Testis (tissue), 3 donors: ENCODE data around the gene VPS8. TPM values are rescaled to one million over a fixed set of nuclear protein-coding genes. Genes with fewer than 3 reads are reported as not detected.
A peak's percentile ranks its signal among the peaks of the same experiment; 100 is the strongest.

Source experiments
- DNase-seq: peaks from one replicate; pipeline ENCODE4 v3.0.0-alpha.2; 2019
- H3K27ac ChIP-seq, 2 donors: fragments of 200-600 bp; sonication (generic); one replicate each; pipeline ENCODE4 v1.5.1; 2019
- H3K27me3 ChIP-seq: fragments of 200-600 bp; sonication (generic); one replicate; pipeline ENCODE4 v1.5.1; 2019
- H3K36me3 ChIP-seq: fragments of 200-600 bp; sonication (generic); one replicate; pipeline ENCODE4 v1.5.1; 2017; ENCODE audit warnings: low read depth; ENCODE audit errors: missing control alignments
- H3K4me1 ChIP-seq: fragments of 200-600 bp; sonication (generic); one replicate; pipeline ENCODE4 v1.5.1; 2019
- H3K4me3 ChIP-seq, 2 donors: fragments of 200-600 bp; sonication (generic); one replicate each; pipeline ENCODE4 v1.5.1; 2017 to 2019
- H3K9me3 ChIP-seq: fragments of 200-600 bp; sonication (generic); one replicate; pipeline ENCODE4 v1.5.1; 2017
- POLR2A ChIP-seq: fragments of 450-650 bp; IDR thresholded peaks from one replicate; pipeline ENCODE4 v1.6.1; 2017; ENCODE audit warnings: antibody characterized with exemption, mild to moderate bottlenecking, moderate library complexity
- WGBS, 2 donors: methylation state at CpG; one replicate each; pipeline ENCODE4 v1.1.5; 2018; 5-methylcytosine and 5-hydroxymethylcytosine counted together
- intact Hi-C: fragments of 100-400 bp; cut with DNase I; formaldehyde crosslinking; loops from one replicate; pipeline ENCODE4 v1.15.1; 2023; ENCODE audit warnings: low total_unique reads
- polyA plus RNA-seq: library from polyadenylated mRNA; stranded (reverse); fragments of 350-450 nt; fragmentation: Illumina TruSeq; extraction: RNeasy Lipid Tissue Mini Kit (QIAGEN cat#74804); gene quantifications from one replicate; pipeline ENCODE4 v1.2.3, GENCODE V29; 2014; ENCODE audit warnings: low read depth, low replicate concordance; ENCODE audit not compliant: insufficient read depth
- total RNA-seq, 2 donors: library from RNA; depleted of rRNA; stranded (reverse); fragments of >200 nt; gene quantifications; one replicate each; pipeline ENCODE4 v1.2.3, GENCODE V29; 2016
- TF ChIP-seq, protein P1 (sequence below), 3 experiments: fragments of 450-650 bp in 2 of 3; fragments of 200-600 bp in 1 of 3; sonication (generic) in 1 of 3; IDR thresholded peaks; one replicate each; pipeline ENCODE4 v1.5.1; 2016 to 2019; ENCODE audit warnings: antibody characterized with exemption in 3 of 3, mild to moderate bottlenecking in 2 of 3, moderate library complexity in 1 of 3

The VPS8 gene
- total and polyA plus RNA-seq, 3 donors from 2014 or later, result 65.8 to 127 (median 88.0) TPM

DNA sequence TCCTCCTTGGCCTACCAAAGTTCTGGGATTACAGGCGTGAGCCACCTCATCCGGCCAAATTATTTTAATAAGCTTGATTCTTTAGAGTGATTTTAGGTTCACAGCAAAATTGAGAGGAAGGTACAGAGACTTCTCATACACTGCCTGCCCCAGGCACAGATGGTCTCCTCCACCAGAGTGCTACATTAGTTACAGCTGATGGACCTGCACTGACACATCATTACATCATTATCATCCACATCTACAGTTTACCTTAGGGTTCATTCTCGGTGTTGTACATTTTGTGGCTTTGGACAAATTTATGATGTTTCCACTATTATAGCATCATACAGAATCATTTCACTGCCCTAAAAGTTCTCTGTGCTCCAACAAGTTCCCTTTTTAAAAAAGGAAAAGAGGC, 4.4 kb upstream of the VPS8 start:
- Histone ChIP-seq H3K4me3 (no peak overlapping the region), H3K27ac (no peak overlapping the region), H3K9me3 (no peaks in the 10 kb centered on the region), H3K4me1 (no peaks in the 10 kb centered on the region), H3K27me3 (no peaks in the 10 kb centered on the region), H3K36me3 (no peaks in the 10 kb centered on the region)
- 93 to 94% methylated on average over 3 of the region's 3 CpGs for WGBS, 2 donors
- DNase-seq, result no peak
- intact Hi-C loops, result no loop called here
- TF ChIP-seq POLR2A, result no peak
- TF ChIP-seq, protein P1, sequence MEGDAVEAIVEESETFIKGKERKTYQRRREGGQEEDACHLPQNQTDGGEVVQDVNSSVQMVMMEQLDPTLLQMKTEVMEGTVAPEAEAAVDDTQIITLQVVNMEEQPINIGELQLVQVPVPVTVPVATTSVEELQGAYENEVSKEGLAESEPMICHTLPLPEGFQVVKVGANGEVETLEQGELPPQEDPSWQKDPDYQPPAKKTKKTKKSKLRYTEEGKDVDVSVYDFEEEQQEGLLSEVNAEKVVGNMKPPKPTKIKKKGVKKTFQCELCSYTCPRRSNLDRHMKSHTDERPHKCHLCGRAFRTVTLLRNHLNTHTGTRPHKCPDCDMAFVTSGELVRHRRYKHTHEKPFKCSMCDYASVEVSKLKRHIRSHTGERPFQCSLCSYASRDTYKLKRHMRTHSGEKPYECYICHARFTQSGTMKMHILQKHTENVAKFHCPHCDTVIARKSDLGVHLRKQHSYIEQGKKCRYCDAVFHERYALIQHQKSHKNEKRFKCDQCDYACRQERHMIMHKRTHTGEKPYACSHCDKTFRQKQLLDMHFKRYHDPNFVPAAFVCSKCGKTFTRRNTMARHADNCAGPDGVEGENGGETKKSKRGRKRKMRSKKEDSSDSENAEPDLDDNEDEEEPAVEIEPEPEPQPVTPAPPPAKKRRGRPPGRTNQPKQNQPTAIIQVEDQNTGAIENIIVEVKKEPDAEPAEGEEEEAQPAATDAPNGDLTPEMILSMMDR (IDR thresholded peaks at IDR 0.05), result no peak

DNA sequence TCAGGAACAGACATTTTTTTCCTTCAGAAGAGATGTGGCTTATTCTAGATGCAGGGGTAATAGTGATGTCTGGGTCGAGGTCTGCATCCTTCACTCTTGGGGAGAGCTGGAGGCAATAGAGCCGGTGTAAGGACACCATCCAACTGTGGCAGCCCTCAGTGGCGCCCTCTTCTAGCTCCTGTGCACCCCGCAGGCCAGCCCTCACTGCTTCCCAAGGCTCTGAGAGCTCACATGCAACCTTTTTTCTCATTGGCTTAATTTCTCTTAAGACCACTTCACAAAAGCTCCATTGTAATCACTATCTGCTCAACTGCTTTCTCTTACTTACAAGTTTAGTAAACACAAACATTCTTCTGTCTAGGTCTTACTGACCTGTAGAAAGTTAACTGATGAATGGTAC, 3.9 kb upstream of the VPS8 start:
- Histone ChIP-seq H3K4me3 (no peak overlapping the region), H3K36me3 (no peaks in the 10 kb centered on the region), H3K27me3 (no peaks in the 10 kb centered on the region), H3K27ac (no peak overlapping the region), H3K4me1 (peaks cover 4% of the 10 kb centered on the region), H3K9me3 (no peaks in the 10 kb centered on the region)
- peak; percentile 26 for DNase-seq
- WGBS, 2 donors, result 32 to 38% methylated on average over 4 of the region's 4 CpGs
- intact Hi-C loops, result no loop called here
- TF ChIP-seq, protein P1 (IDR thresholded peaks at IDR 0.05), result no peak
- TF ChIP-seq POLR2A, result no peak

DNA sequence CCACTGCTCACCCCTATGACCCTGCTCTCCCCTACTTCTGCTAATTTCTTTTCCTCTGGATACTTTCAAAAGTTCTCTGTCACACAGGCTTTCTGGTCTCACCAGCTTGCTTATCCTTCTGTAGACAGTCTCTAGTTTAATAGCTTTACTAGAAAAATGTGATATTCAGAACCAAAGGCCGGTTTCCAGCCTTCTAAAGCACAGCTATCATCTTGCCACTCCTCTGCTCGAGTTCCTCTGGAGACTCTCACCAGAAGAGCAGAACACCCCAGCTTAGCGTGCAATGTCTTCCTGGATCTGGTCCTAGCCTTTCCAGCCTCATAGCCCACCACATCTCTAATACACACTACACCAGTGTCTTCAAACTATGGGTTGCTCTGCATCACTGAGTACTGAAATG, 1.8 kb upstream of the VPS8 start:
- Histone ChIP-seq H3K27ac (no peak overlapping the region), H3K27me3 (no peaks in the 10 kb centered on the region), H3K36me3 (no peaks in the 10 kb centered on the region), H3K4me3 (no peak overlapping the region), H3K9me3 (no peaks in the 10 kb centered on the region), H3K4me1 (peaks cover 6% of the 10 kb centered on the region)
- no peak for TF ChIP-seq POLR2A
- TF ChIP-seq, protein P1 (IDR thresholded peaks at IDR 0.05), result no peak
- intact Hi-C loops, result no loop called here
- DNase-seq, result no peak
- WGBS, 2 donors, result 83 to 94% methylated on average over 3 of the region's 3 CpGs

DNA sequence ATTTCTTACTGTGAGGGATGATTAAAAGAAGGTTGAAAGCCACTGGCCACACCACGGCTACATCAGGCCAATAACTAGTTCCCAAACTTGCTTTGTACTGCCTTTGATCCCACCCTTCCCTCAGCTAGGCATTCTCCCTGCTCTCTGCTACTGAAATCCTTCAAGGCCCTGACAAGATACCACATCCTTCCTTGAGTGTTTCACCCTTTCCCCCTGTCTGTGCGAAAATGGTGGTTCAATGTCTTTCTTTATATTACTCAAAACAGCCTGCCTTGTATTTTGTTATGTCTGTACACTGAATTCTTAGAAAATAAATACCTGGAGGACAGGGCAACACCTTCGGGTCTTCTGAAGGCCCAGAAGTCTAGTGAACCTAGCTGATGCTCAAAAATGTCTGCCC, 932 bp upstream of the VPS8 start:
- no peak overlapping the region for H3K4me3 ChIP-seq
- peaks cover 6% of the 10 kb centered on the region for H3K4me1 ChIP-seq
- no peaks in the 10 kb centered on the region for H3K36me3 ChIP-seq
- intact Hi-C loops, result no loop called here
- no peaks in the 10 kb centered on the region for H3K27me3 ChIP-seq
- 66 to 74% methylated on average over 3 of the region's 3 CpGs for WGBS, 2 donors
- H3K9me3 ChIP-seq, result no peaks in the 10 kb centered on the region
- H3K27ac ChIP-seq, result no peak overlapping the region
- no peak for DNase-seq
- TF ChIP-seq, protein P1 (IDR thresholded peaks at IDR 0.05), result no peak
- no peak for TF ChIP-seq POLR2A

DNA sequence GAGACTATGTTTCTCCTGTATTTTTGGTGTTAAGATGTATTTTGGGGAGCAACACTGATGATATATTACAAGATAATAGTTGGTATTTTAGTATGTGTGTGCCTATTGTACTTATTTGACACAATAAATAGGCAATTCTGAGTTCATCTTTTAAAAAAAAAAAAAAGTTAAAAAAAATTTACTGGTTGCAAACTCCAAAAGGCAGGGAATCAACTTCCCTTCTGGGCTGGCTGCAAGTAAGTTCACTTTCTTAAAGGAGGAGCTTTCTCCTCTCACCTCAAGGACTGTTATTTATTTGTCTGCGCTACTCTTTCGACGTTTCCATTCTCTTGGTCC, 335 bp upstream of the VPS8 start:
- H3K4me1 ChIP-seq, result peaks cover 6% of the 10 kb centered on the region
- TF ChIP-seq, protein P1 (IDR thresholded peaks at IDR 0.05), result no peak
- no peak for TF ChIP-seq POLR2A
- H3K36me3 ChIP-seq, result no peaks in the 10 kb centered on the region
- H3K4me3 ChIP-seq, result peak overlapping the region; percentile 80 to 81
- DNase-seq, result no peak
- no peaks in the 10 kb centered on the region for H3K9me3 ChIP-seq
- 0 to 1% methylated on average over 3 of the region's 3 CpGs for WGBS, 2 donors
- H3K27ac ChIP-seq, result peak overlapping the region in 1 of 2 donors; percentile 2
- H3K27me3 ChIP-seq, result no peaks in the 10 kb centered on the region
- intact Hi-C loops, result no loop called here
